Measurements from ENCODE around the gene STK11IP. TPM values are rescaled to one million over a fixed set of nuclear protein-coding genes. Genes with fewer than 3 reads are reported as not detected.

STK11IP gene
- total and polyA plus RNA-seq, 2 of the 13 experiments (the other 11 are each of a cell fraction or from before 2014, with no cell fraction given), result 12.8 to 24.0 TPM

- TF ChIP-seq ZNF691 (CRISPR knock-in tag; IDR thresholded peaks at IDR 0.05; ENCODE audit: borderline replicate concordance, low read depth), result peak; percentile 43; the same call in 1 of the 2 replicates
- TF ChIP-seq MTF1 (CRISPR knock-in tag; IDR thresholded peaks at IDR 0.05), result 0 out of 2 replicates have a peak, but pooled peaks have one; percentile 36
- peak; percentile 98 for TF ChIP-seq ZNF839 (CRISPR knock-in tag; IDR thresholded peaks at IDR 0.05; ENCODE audit: borderline replicate concordance)
- TF ChIP-seq, protein P1, sequence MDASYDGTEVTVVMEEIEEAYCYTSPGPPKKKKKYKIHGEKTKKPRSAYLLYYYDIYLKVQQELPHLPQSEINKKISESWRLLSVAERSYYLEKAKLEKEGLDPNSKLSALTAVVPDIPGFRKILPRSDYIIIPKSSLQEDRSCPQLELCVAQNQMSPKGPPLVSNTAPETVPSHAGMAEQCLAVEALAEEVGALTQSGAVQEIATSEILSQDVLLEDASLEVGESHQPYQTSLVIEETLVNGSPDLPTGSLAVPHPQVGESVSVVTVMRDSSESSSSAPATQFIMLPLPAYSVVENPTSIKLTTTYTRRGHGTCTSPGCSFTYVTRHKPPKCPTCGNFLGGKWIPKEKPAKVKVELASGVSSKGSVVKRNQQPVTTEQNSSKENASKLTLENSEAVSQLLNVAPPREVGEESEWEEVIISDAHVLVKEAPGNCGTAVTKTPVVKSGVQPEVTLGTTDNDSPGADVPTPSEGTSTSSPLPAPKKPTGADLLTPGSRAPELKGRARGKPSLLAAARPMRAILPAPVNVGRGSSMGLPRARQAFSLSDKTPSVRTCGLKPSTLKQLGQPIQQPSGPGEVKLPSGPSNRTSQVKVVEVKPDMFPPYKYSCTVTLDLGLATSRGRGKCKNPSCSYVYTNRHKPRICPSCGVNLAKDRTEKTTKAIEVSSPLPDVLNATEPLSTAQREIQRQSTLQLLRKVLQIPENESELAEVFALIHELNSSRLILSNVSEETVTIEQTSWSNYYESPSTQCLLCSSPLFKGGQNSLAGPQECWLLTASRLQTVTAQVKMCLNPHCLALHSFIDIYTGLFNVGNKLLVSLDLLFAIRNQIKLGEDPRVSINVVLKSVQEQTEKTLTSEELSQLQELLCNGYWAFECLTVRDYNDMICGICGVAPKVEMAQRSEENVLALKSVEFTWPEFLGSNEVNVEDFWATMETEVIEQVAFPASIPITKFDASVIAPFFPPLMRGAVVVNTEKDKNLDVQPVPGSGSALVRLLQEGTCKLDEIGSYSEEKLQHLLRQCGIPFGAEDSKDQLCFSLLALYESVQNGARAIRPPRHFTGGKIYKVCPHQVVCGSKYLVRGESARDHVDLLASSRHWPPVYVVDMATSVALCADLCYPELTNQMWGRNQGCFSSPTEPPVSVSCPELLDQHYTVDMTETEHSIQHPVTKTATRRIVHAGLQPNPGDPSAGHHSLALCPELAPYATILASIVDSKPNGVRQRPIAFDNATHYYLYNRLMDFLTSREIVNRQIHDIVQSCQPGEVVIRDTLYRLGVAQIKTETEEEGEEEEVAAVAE (CRISPR knock-in tag; IDR thresholded peaks at IDR 0.05; ENCODE audit: borderline replicate concordance), result no peak
- peak; percentile 85 for TF ChIP-seq NFE2L1 (CRISPR knock-in tag; IDR thresholded peaks at IDR 0.05; ENCODE audit: borderline replicate concordance)
- TF ChIP-seq KDM5B (CRISPR knock-in tag; IDR thresholded peaks at IDR 0.05; ENCODE audit: borderline replicate concordance), result peak; percentile 72
- TF ChIP-seq HNRNPL (IDR thresholded peaks at IDR 0.05; ENCODE audit: low read depth, low read length), result no peak
- TF ChIP-seq CREBL2 (CRISPR knock-in tag; IDR thresholded peaks at IDR 0.05; ENCODE audit: borderline replicate concordance), result 0 out of 2 replicates have a peak, but pooled peaks have one; percentile 68
- TF ChIP-seq RFXANK (CRISPR knock-in tag; IDR thresholded peaks at IDR 0.05), result no peak
- no peak for TF ChIP-seq HCFC1 (IDR thresholded peaks at IDR 0.05; ENCODE audit: low read depth, low read length)
- peak; percentile 77 for TF ChIP-seq HNF1B (CRISPR knock-in tag; IDR thresholded peaks at IDR 0.05)
- no peak for TF ChIP-seq ZNF570 (CRISPR knock-in tag; IDR thresholded peaks at IDR 0.05; ENCODE audit: borderline replicate concordance)
- TF ChIP-seq, protein P2, sequence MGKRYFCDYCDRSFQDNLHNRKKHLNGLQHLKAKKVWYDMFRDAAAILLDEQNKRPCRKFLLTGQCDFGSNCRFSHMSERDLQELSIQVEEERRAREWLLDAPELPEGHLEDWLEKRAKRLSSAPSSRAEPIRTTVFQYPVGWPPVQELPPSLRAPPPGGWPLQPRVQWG (CRISPR knock-in tag; IDR thresholded peaks at IDR 0.05; ENCODE audit: borderline replicate concordance, low read depth), result no peak
- TF ChIP-seq TBX2 (CRISPR knock-in tag; IDR thresholded peaks at IDR 0.05; ENCODE audit: borderline replicate concordance), result peak; percentile 88
- TF ChIP-seq ZNF772 (CRISPR knock-in tag; IDR thresholded peaks at IDR 0.05), result peak; percentile 92
- peak; percentile 73; the same call in 1 of the 2 replicates for TF ChIP-seq GTF3A (CRISPR knock-in tag; conservative IDR thresholded peaks at IDR 0.05)
- peak; percentile 62; the same call in 1 of the 2 replicates for TF ChIP-seq ZNF773 (CRISPR knock-in tag; IDR thresholded peaks at IDR 0.05; ENCODE audit: borderline replicate concordance)
- peak; percentile 57; the same call in 1 of the 2 replicates for TF ChIP-seq PHF20 (CRISPR knock-in tag; IDR thresholded peaks at IDR 0.05)
- TF ChIP-seq ZNF841 (CRISPR knock-in tag; IDR thresholded peaks at IDR 0.05; ENCODE audit: borderline replicate concordance), result 0 out of 2 replicates have a peak, but pooled peaks have one; percentile 52
- peak; percentile 93 for TF ChIP-seq ZNF468 (CRISPR knock-in tag; IDR thresholded peaks at IDR 0.05)
- TF ChIP-seq ZNF350 (CRISPR knock-in tag; IDR thresholded peaks at IDR 0.05; ENCODE audit: borderline replicate concordance, low read depth), result peak; percentile 57
- TF ChIP-seq ZNF547 (CRISPR knock-in tag; IDR thresholded peaks at IDR 0.05), result peak; percentile 83; the same call in 1 of the 2 replicates
These were observed 45.1 kb upstream of the STK11IP start (continued) for GRCh38 chr2:219552382-219553167.

All from HepG2 (cell line).